Measurements from ENCODE around the gene LRCOL1. TPM values are rescaled to one million over a fixed set of nuclear protein-coding genes. Genes with fewer than 3 reads are reported as not detected.

Gene LRCOL1
- total RNA-seq, 1 experiment from 2014 or later: not detected

- no peak for DNase-seq (ENCODE audit: low read depth)
Observed at GRCh38 chr12:132582582-132583410, 27.6 kb downstream of the LRCOL1 start.

GRCh38 chr12:132582058-132582420 lies 28.3 kb downstream of the LRCOL1 start:
- DNase-seq (ENCODE audit: low read depth): no peak

- no peak for DNase-seq (ENCODE audit: low read depth)
Observed at GRCh38 chr12:132581348-132582057, 28.9 kb downstream of the LRCOL1 start.

- no peak for DNase-seq (ENCODE audit: low read depth)
Observed at GRCh38 chr12:132580701-132581292, 29.6 kb downstream of the LRCOL1 start.

- DNase-seq (ENCODE audit: low read depth): no peak
Observed at GRCh38 chr12:132579744-132580143, 30.6 kb downstream of the LRCOL1 start.

- no peak for DNase-seq (ENCODE audit: low read depth)
Observed at GRCh38 chr12:132578826-132579225, 31.6 kb downstream of the LRCOL1 start.

- no peak for DNase-seq (ENCODE audit: low read depth)
Observed at GRCh38 chr12:132578118-132578517, 32.3 kb downstream of the LRCOL1 start.

- DNase-seq (ENCODE audit: low read depth): no peak
Observed at GRCh38 chr12:132577191-132577920, 33.0 kb downstream of the LRCOL1 start.

- DNase-seq (ENCODE audit: low read depth): no peak
Observed at GRCh38 chr12:132576701-132577100, 33.7 kb downstream of the LRCOL1 start.

GRCh38 chr12:132575661-132576060 lies 34.7 kb downstream of the LRCOL1 start:
- no peak for DNase-seq (ENCODE audit: low read depth)

GRCh38 chr12:132574271-132574996 lies 35.9 kb downstream of the LRCOL1 start:
- no peak for DNase-seq (ENCODE audit: low read depth)

GRCh38 chr12:132572801-132573760 lies 37.3 kb downstream of the LRCOL1 start:
- no peak for DNase-seq (ENCODE audit: low read depth)

- DNase-seq (ENCODE audit: low read depth): no peak
Observed at GRCh38 chr12:132572106-132572505, 38.3 kb downstream of the LRCOL1 start.

- no peak for DNase-seq (ENCODE audit: low read depth)
Observed at GRCh38 chr12:132571598-132571997, 38.8 kb downstream of the LRCOL1 start.

GRCh38 chr12:132571051-132571450 lies 39.3 kb downstream of the LRCOL1 start:
- DNase-seq (ENCODE audit: low read depth): no peak

GRCh38 chr12:132570635-132571034 lies 39.7 kb downstream of the LRCOL1 start:
- no peak for DNase-seq (ENCODE audit: low read depth)

GRCh38 chr12:132569856-132570480 lies 40.4 kb downstream of the LRCOL1 start:
- no peak for DNase-seq (ENCODE audit: low read depth)

GRCh38 chr12:132568826-132569480 lies 41.4 kb downstream of the LRCOL1 start:
- no peak for DNase-seq (ENCODE audit: low read depth)

- no peak for DNase-seq (ENCODE audit: low read depth)
Observed at GRCh38 chr12:132568301-132568700, 42.1 kb downstream of the LRCOL1 start.
